H1 (cell line): Measurements from ENCODE around the gene CARD18. TPM values are rescaled to one million over a fixed set of nuclear protein-coding genes. Genes with fewer than 3 reads are reported as not detected.

ENCODE experiments used
- CHD2 ChIP-seq: IDR thresholded peaks from 2 replicates; pipeline ENCODE4 v1.6.1; 2012; ENCODE audit warnings: low read length, improper control_type of control experiment
- HDAC2 ChIP-seq, 2 experiments: fragments of 300-600 bp in 1 of 2; sonication (generic) in 1 of 2; IDR thresholded peaks; 2 replicates each; pipeline ENCODE4 v1.6.1; 2011 to 2012; ENCODE audit warnings: low read depth in 2 of 2, low read length in 2 of 2, mild to moderate bottlenecking in 2 of 2, moderate library complexity in 2 of 2, borderline replicate concordance in 1 of 2, inconsistent platforms in 1 of 2
- KDM1A ChIP-seq: fragments of 200-600, 300-600 bp; sonication (generic); IDR thresholded peaks from 2 replicates; pipeline ENCODE4 v1.7.1; 2016; ENCODE audit warnings: mild to moderate bottlenecking, low read length, borderline replicate concordance
- polyA plus RNA-seq, 7 experiments: library from polyadenylated mRNA; depleted of rRNA in 3 of 7; stranded (reverse) in 5 of 7; unstranded in 2 of 7; fragments of >200 nt in 5 of 7; fragments of 200-250 nt in 2 of 7; gene quantifications; 1 replicate in 5 of 7; 2 replicates in 1 of 7; 4 replicates in 1 of 7; pipeline versions ENCODE4 v1.2.1 to v1.2.3, GENCODE V29; 2011 to 2013; ENCODE audit warnings: missing spikeins in 2 of 7, mixed read lengths in 2 of 7
- total RNA-seq: library from RNA; stranded (reverse); fragmentation: NEBNext Ultra II Directional; extraction: Animal tissue kit (Norgen Biotek cat#: 25700); gene quantifications from 2 replicates; pipeline ENCODE4 v1.2.1, GENCODE V29; 2021

CARD18 gene
- total and polyA plus RNA-seq, 2 of the 8 experiments (the other 6 are each of a cell fraction or from before 2014, with no cell fraction given) = not detected

- TF ChIP-seq CHD2 = no peak
- no peak for TF ChIP-seq KDM1A
- TF ChIP-seq HDAC2 (IDR thresholded peaks at IDR 0.05; ENCODE audit: borderline replicate concordance in 1 of 2, low read depth in 2 of 2, low read length in 2 of 2) = no peak
Measured at GRCh38 chr11:105164208-105164607, 24.6 kb upstream of the CARD18 start (continued).
